ENCODE results near the gene TSHZ2.

TSHZ2 gene

DNA sequence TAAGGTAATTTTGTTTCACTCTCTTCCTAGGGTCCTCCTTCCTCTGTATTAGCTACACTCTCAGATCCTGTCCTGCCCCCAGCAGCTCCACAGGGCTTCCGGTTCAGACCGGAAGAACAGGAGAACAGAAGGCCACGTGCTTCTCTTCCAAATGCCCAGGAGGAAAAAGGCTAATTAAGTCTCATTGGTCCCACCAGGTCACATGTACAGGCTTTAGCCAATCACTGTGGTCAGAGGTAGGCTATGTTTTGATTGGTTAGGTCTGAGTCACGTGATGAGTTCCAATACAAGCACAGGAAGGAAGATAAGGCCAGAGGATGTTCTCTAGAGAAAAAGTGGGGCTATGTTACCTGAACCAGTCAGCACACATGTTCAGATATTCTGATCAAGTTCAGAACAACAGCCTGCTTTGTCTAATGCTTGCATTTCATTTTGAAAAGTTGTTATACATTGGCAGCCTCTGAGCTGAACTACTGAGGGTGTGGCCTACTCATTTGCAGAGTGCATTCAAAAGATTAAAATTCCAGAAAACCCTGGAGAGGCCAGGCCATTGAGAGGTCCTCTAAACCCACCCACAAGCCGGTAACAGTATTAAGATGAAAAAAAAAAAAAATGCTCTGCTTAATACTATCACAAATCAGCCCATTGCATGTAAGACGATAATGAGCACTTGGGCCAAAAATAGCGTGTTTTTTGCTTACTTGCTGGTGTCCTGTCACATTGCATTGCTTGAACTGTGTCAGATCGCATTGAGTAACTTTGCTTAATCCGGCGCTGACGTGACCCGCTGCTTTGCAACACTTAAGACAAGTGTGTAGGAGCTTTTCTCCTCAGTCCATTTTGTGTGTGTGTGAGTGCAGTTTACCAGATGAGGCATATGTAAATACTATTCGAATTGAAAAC, 170.3 kb downstream of the TSHZ2 start:
- no peak overlapping the region for H3K27ac ChIP-seq
- H3K4me3 ChIP-seq, result no peak overlapping the region

DNA sequence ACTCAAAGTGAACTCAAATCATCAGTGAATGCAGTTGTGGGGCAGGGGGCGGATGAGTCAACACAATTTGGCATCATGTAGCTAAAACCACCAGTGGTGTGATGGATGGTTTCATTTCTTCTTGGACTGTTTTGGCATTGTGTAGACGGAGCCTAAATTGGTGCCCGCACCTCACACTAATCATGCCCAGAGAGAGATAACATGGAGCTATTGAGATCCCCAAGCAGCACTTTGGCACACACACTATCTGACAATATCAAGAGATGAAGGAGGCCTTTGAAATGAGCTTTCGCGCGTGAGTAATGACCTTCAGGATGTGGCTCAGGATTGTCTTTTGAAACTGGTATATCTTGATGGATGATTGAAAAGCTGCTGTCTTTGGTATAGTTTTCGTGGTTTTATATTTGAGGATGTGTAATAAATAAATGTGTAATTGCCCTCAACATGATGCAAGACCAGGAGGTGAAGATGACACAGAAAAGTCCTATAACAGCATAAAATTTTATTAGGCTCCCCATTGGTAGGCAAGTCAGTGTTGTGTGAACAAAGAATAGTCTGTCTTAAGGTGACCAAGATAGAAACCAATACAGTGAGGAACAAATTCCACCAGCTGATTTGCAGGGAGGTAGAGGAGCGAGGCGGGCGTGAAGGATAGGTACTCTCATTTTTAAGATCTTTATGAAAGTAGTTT, 174.2 kb downstream of the TSHZ2 start:
- Histone ChIP-seq H3K27ac (no peak overlapping the region), H3K4me3 (no peak overlapping the region)

DNA sequence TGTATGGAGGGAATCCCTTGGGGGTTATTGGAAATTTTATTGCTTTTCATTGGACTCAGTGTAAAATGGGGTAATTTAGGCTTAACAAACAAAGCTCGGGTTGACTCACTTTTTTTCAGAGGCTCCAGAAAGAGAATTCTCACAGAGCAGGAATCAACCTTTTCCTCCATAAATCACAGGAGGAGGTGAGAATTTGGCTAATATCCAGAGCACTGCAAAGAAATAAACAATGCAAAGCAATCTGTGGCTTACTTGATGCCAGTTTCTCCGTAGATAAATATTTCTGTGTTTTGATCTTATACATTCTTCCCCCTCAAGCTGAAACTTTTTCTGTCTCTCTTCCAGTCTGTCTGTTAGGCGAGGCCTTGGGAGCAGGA, 176.6 kb downstream of the TSHZ2 start:
- Histone ChIP-seq H3K4me3 (no peak overlapping the region), H3K27ac (peak overlapping the region in 3 of 21 experiments; percentile 8 to 55 (median 18))

DNA sequence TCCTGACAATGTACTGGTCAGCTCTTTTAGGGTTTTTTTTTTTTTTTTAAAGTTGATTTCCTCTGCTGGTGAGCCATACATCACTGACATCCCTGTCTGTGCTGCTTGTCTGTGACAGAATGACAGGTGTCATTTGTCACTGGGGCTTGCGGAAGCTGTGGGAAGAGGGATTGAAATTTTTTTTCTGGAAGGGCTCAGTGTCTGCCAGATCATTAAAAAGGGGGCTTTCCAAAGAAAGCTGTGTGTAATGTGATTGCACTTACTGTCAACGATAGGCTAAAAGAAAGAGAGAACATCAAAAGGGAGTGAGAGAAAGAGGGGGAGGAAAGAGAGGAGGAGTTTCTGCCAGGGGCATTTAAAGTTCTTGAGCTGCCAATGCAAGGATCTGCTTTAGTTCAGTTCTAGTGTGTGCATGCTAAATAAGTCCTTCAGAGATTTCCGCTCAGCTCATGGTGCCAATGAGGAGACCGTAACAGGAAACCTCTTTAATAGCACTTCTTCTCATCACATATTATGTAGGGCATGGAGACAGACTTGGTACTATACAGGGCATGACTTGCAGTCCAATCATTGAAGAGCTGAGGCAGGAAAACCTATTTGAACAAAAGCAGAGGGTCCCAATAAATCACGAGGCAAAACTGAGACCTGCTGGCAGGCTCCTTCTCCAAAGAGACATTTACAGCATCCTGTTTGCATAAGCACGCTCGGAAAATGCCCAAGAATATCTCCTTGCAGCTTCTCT, 177.2 kb downstream of the TSHZ2 start:
- Histone ChIP-seq H3K27ac (peak overlapping the region in 5 of 21 experiments; percentile 3 to 55 (median 18)), H3K4me3 (no peak overlapping the region)

DNA sequence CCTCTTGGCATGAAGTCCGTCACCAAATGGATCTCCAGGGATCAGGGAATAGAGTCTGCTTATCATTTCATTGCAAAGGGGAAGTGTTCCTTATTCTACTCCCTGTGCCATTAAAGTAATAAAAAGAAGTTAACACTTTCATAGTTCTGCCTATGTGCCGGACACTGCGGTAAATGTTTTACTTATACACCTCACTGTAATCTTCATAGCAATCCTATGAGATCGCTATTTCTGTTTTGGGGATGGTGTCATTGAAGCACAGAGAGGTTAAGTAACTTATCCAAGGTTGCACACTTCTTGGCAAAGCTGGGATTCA, 177.7 kb downstream of the TSHZ2 start:
- Histone ChIP-seq H3K4me3 (no peak overlapping the region), H3K27ac (no peak overlapping the region)

DNA sequence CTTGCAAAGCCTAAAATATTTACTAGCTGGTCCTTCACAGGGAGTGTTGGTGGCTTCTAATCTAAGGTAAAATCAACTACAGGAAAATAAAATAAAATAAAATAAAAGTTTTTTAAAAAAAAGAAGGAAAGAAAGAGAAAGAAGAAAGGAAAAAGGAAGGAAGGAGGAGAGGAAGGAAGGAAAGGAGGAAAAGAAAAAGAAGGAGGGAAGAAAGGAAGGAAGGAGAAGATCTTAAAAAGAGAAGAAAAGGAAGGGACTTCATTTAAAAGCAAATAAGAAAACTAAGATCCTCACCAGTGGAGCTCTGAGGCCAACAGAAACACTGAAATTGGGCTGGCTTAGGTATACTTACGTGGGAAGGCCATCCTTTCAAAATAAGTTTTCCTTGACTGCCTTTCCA, 178.4 kb downstream of the TSHZ2 start:
- H3K27ac ChIP-seq, result no peak overlapping the region
- H3K4me3 ChIP-seq, result no peak overlapping the region

DNA sequence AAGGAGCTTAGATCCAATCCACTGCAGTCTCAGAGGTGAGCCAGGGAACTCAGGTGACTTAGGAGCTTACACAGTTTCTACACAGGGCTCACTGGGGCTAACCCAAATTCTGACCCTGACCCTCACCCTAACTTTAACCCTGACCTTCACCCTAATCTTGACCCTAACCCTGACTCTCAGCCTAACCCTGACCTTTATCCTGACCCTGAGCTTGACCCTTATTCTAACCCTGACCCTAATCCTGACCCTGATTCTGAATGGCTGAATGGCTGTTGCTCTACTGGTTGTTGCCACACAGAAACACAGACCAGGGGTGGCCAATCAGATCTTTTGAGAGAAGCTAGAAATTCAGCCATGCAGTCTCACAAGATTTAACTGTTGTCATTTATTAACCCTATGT, 180.1 kb downstream of the TSHZ2 start:
- Histone ChIP-seq H3K4me3 (no peak overlapping the region), H3K27ac (no peak overlapping the region)

DNA sequence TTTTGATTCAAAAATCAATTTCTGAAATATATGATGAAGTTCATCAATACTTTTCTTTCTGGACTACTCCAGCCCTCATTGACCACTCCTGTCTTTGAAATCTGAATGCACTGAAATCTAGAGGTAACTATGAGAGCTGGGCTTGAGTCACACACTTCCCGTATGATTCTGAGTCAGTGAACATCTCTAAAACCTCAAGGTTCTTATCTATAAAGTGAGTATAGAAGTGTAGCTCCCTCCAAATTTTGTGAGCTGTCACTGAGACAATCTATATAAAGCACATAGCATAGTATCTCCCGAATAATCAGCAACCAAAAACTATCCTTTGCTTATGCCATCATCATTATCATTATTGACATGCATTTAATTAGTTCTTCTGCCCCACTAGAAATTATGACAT, 182.4 kb downstream of the TSHZ2 start:
- Histone ChIP-seq H3K27ac (no peak overlapping the region), H3K4me3 (no peak overlapping the region)

DNA sequence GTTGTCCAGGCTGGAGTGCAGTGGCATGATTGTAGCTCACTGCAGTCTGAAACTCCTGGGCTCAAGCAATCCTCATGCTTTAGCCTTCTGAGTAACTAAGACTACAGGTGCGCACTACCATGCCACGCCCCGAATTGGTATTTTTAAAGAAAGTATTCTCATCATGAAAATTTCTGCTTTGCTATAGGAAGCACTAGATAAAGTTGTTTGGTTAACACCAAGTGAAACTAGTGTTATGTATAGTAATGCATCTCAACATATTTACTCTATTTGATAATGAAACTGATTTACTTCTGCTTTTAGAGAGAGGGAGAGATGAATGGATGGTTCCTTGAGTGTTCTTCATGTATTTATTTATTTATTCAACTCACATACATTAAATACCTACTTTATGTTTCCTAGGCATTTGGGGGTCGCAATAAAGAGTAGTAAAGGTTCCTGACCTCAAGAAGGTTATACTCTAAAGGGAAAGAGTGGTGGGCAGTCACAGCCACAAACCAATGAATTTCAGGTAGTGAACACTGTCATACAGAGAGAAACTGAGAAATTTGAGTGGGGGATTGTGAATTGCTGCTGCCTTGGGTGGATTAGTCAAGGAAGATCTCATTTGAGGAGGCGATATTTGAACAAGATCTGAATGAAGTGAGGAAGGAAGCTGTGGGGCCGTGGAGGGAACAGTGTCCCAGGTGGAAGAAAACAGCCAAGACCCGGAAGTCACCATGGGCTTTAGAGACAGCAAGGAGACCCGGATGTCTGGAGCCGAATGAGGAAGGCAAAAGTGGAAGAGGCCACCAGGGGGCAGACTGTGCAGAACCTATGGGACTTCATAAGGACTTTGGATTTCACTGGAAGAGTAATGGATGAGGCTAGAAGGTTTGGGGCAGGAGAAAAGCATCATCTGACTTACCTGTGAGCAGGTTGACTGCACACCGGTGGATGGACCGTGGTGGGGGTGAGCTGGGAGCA, 185.6 kb downstream of the TSHZ2 start:
- no peak overlapping the region for H3K27ac ChIP-seq
- H3K4me3 ChIP-seq, result no peak overlapping the region

DNA sequence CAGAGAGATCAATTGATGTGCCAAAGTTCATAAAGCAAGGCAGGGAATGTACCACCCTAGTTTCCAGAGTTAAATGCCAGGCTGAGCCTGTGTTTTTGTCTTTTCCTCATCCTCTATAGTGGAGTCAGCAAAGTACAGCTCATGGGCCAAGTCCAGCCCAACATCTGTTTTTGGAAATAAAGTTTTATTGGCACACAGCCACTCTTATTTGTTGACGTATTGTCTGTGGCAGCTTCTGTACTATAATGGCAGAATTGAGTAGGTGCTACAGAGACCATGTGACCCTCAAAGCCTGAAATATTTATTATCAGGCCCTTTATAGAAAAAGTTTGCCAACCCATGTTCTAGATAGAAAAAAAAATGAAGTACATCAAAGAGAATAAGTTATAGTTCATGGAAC, 187.0 kb downstream of the TSHZ2 start:
- no peak overlapping the region for H3K27ac ChIP-seq
- no peak overlapping the region for H3K4me3 ChIP-seq

DNA sequence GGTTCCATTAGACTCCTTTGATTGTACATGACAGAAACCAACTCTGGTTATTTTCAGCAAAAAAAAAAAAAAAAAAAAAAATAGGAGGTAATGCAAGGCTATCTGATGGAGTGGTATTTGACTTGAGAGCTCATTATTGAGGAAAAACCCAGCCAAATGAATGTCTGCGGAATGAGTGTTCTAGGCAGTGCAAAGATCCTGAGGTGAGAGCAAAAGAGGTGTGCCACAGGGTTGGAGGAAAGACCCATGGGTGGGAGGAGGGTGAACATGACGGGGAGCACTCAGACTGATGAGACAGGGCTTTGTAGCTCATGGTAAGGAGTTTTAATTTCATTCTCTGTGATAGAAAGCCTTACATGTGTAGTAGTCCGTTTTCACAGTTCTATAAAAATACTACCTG, 188.9 kb downstream of the TSHZ2 start:
- peak overlapping the region in 8 of 21 experiments; percentile 8 to 75 (median 50) for H3K27ac ChIP-seq
- H3K4me3 ChIP-seq, result no peak overlapping the region

DNA sequence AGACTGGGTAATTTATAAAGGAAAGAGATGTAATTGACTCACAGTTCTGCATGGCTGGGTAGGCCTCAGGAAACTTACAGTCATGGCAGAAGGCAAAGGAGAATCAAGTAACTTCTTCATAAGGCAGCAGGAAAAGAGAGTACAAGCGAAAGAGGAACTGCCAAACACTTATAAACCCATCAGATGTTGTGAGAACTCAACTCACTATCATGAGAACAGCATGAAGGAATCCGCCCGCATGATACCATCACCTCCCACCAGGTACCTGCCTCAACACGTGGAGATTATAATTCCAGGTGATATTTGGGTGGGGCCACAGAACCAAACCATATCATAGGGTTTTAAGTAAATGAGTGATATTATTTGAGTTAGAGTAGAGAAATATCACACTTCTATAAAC, 189.3 kb downstream of the TSHZ2 start:
- Histone ChIP-seq H3K4me3 (no peak overlapping the region), H3K27ac (peak overlapping the region in 11 of 21 experiments; percentile 8 to 75 (median 48))

DNA sequence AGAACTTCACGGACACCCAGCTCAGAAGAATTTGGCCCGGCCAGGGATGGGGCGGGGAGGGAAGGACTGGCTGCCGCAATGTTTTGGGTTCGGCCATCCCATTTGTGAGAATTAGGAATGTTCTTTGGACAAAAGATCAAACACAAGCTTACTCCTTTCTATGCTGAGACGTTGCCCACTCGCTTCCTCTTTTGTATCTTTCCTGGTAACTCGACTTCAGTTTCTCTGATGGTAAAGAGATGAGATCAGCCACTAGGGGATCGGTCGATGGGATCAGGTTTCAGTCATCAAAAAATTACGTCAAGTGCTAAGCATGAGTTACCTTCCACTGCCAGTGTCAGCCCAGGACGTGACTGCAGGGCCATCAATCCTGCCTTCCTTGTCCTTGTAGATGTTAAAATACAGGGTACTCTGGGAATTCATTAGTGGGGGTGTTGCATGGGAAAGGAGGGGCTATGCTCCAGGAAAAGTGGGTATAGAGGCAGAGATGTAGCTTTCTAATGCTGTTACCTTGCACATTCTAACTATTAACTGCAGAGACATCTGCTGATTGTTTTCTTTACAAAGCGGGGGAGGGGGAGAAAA, 190.2 kb downstream of the TSHZ2 start:
- peak overlapping the region in 13 of 21 experiments; percentile 8 to 75 (median 46) for H3K27ac ChIP-seq
- peak overlapping the region in 1 of 7 experiments; percentile 15 for H3K4me3 ChIP-seq

DNA sequence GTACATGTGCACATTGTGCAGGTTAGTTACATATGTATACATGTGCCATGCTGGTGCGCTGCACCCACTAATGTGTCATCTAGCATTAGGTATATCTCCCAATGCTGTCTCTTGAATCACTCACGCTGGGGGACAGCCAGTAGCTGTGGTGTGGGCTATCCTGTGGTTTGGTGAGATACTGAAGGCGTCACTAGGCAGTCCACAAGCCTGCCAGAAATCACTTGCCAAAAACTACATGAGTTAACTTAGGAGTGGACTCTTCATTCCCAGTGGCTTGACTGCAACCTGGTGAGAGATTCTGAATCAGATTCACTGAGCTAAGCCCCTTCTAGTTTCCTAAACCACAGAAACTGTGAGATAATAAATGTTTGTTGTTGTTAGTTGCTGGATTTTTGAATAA, 191.3 kb downstream of the TSHZ2 start:
- no peak overlapping the region for H3K4me3 ChIP-seq
- no peak overlapping the region for H3K27ac ChIP-seq

DNA sequence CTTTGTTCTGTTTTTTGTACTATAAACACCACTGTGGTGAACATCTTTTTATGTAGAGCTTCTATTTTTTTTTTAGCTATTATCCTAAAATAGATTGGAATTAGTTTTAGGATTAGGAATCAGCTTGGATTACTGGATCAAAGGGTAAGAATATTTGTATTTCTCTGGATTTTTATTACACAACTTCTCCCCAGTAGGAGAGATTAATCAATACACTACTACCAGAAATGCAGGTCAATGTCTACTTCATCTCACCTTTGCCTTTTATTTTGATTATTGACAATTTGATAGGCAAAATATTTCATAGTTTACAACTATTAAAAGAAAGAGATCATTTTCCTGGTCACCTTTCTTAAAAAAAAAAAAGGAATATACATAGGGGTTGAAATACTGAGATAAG, 191.9 kb downstream of the TSHZ2 start:
- H3K27ac ChIP-seq, result no peak overlapping the region
- no peak overlapping the region for H3K4me3 ChIP-seq

DNA sequence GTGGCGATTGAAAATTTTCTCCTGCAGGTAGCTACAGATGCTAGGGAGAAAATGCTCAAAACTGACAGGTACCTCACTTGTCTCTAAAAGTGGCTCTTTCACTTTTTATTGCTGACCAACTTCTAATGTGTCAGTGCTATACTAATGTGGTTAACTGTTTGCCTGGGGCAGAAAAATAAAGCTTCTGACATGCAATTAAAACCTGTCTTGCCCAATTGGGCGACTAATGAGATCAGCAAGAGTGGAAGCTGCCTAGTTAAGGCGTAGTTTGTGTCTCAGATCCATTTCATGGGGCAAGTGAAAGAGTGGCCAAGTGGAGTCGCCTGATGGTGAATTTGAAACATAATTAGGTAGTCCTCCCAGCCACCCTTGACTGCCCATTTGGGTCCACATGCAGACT, 193.3 kb downstream of the TSHZ2 start:
- Histone ChIP-seq H3K27ac (no peak overlapping the region), H3K4me3 (no peak overlapping the region)

DNA sequence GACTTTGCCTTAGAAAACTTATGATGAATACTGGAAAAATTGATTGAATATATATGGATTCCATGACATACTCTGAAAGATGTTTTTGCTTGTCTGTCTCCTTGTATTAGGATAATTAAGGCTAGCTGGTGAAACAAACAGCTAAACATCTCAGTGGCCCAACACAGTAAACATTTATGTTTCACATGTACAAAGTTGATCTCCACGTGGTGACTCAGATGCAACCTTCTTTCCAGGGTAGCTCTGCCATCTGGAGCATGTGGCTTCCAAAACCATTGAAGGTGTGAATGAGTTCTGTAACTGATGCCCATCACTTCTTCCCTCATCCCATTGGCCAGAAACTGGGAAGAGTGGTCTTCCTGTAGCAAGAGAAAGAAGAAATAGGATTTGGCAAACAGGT, 196.3 kb downstream of the TSHZ2 start:
- Histone ChIP-seq H3K27ac (no peak overlapping the region), H3K4me3 (no peak overlapping the region)

DNA sequence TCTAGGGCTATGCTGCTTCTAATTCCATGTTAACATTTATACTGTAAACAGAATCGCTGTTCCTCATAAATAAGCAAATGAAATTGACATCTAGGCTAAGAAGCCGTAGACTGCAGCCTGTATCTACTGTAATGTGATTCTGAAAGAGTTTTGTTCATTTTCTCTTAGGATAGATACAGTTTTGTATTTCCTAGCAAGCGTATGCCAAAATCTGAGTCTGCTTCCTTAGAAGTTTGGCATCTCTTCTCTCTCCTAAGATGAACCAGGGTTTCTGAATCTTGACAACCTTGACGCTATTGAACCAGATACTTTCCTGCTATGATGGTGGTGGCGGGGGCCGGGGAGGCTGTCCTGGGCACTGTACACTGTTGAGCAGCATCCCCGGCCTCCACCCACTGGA, 198.0 kb downstream of the TSHZ2 start:
- no peak overlapping the region for H3K4me3 ChIP-seq
- no peak overlapping the region for H3K27ac ChIP-seq

DNA sequence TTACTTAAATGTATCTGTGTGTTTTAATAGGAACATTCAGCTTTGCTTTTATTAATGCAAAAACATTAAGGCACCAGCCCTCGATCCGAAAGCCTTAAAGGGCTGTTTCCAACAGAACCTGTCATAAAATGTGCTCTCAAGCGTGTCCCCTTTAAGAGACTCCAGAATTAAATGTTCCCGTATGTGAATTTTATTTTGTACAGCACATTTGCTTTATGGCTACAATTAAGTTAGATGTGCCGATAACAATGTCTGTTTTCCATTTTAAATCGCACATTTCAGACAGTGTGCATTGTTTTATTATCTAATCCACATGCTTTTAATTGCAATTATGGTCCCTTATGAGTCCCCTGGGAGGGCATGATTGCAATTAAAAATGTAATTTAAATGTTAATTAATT, 198.9 kb downstream of the TSHZ2 start:
- Histone ChIP-seq H3K27ac (no peak overlapping the region), H3K4me3 (no peak overlapping the region)
